HFFc6 (cell line): Measurements from ENCODE around the gene LRRC14B. TPM values are rescaled to one million over a fixed set of nuclear protein-coding genes. Genes with fewer than 3 reads are reported as not detected.

Experiments used
- DNase-seq: peaks from one replicate; pipeline ENCODE4 v3.0.0-alpha.2; 2018
- H3K27ac Mint-ChIP-seq: 2 replicates; pipeline ENCODE4 v1.8.0; 2020; ENCODE audit warnings: mild to moderate bottlenecking, mixed read lengths
- H3K27me3 Mint-ChIP-seq: 2 replicates; pipeline ENCODE4 v1.8.0; 2021; ENCODE audit warnings: mild to moderate bottlenecking, moderate library complexity, mixed read lengths; ENCODE audit not compliant: insufficient read depth
- H3K36me3 Mint-ChIP-seq: 2 replicates; pipeline ENCODE4 v1.8.0; 2021; ENCODE audit warnings: low read depth, mixed read lengths
- H3K4me1 Mint-ChIP-seq: 2 replicates; pipeline ENCODE4 v1.8.0; 2020; ENCODE audit warnings: low read depth, mixed read lengths
- H3K4me3 Mint-ChIP-seq: 2 replicates; pipeline ENCODE4 v1.8.0; 2020; ENCODE audit warnings: mild to moderate bottlenecking, moderate library complexity, mixed read lengths
- H3K9me3 Mint-ChIP-seq: 2 replicates; pipeline ENCODE4 v1.8.0; 2020; ENCODE audit warnings: mild to moderate bottlenecking, mixed read lengths
- total RNA-seq, 6 experiments: library from RNA; stranded (reverse); fragmentation: NEBNext Ultra II Directional; extraction: Animal tissue kit (Norgen Biotek cat#: 25700); gene quantifications; 2 replicates in 1 of 6; 3 replicates in 5 of 6; pipeline ENCODE4 v1.2.3, GENCODE V29; 2021
- TF ChIP-seq, protein P1 (sequence below): fragments of 200-600 bp; sonication (generic); IDR thresholded peaks from 2 replicates; pipeline ENCODE4 v1.5.0; 2021; ENCODE audit warnings: antibody characterized with exemption, mild to moderate bottlenecking

LRRC14B gene
- total RNA-seq, 6 experiments from 2014 or later = not detected

DNA sequence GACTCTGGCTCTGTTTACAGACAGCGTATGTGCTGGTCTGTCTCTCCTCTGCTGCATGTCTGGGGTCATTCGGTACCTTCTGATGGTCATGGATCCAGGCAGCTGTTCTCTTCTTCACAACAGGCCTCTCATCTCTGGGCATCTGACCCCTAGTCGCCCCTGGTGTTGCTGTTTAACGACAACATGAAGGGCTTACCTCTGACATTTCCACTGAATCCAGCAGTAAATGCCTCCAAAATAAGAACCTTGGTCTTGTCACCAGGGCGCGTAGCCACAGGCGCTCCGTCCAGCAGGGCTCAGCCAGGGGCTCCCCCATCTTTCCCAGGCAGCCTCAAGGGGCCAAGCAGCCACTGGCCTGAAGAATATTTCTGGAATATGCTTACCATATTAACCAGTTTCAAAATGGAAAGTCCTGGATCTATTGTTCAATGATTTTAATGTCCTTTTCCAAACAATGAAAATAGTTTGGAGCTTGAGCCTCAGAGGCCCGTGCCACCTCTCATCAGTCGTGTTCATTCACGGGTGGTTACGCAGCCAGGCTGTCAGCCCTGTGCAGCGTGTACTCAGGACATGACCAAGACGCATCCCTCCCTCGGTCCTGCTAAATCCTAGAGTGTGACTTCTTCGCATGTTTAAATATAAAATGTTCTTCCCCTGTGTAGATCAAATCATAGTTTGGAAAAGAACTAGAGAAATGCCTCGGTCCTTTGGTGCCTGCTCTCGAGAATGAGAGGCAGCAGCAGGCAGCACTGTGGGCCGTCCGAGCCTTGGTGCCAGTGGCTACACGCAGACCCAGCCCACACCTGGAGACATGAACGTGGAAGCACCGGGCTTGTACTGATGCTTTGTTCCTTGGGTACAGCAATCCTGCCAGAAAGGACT, 30.1 kb upstream of the LRRC14B start:
- Mint-ChIP-seq H3K9me3 (no peaks in the 10 kb centered on the region), H3K4me1 (peaks cover 33% of the 10 kb centered on the region), H3K36me3 (no peaks in the 10 kb centered on the region; the same call in 1 of the 2 replicates), H3K27ac (peak overlapping the region; percentile 75), H3K27me3 (peaks cover 2% of the 10 kb centered on the region; the same call in 1 of the 2 replicates), H3K4me3 (no peak overlapping the region)
- TF ChIP-seq, protein P1, sequence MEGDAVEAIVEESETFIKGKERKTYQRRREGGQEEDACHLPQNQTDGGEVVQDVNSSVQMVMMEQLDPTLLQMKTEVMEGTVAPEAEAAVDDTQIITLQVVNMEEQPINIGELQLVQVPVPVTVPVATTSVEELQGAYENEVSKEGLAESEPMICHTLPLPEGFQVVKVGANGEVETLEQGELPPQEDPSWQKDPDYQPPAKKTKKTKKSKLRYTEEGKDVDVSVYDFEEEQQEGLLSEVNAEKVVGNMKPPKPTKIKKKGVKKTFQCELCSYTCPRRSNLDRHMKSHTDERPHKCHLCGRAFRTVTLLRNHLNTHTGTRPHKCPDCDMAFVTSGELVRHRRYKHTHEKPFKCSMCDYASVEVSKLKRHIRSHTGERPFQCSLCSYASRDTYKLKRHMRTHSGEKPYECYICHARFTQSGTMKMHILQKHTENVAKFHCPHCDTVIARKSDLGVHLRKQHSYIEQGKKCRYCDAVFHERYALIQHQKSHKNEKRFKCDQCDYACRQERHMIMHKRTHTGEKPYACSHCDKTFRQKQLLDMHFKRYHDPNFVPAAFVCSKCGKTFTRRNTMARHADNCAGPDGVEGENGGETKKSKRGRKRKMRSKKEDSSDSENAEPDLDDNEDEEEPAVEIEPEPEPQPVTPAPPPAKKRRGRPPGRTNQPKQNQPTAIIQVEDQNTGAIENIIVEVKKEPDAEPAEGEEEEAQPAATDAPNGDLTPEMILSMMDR = no peak
- DNase-seq = no peak

DNA sequence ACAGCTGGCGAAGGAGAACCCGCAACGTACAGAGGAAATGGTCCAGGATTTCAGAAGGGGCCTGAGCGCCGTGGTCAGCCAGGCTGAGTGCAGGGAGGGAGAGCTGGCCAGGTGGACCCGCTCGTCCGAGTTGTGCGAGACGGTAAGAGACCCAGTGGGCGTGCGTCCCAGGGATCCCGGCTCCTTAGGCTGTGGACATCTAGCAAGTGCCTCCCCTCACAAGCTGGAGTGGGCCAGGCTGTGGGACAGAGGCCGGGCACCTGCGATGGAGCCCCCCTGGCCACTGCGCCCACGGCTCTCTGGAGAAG, 29.5 kb upstream of the LRRC14B start:
- Mint-ChIP-seq H3K4me3 (no peak overlapping the region), H3K36me3 (no peaks in the 10 kb centered on the region; the same call in 1 of the 2 replicates), H3K27me3 (peaks cover 2% of the 10 kb centered on the region; the same call in 1 of the 2 replicates), H3K9me3 (no peaks in the 10 kb centered on the region), H3K4me1 (peaks cover 34% of the 10 kb centered on the region), H3K27ac (no peak overlapping the region)
- no peak for DNase-seq
- TF ChIP-seq, protein P1 = no peak

DNA sequence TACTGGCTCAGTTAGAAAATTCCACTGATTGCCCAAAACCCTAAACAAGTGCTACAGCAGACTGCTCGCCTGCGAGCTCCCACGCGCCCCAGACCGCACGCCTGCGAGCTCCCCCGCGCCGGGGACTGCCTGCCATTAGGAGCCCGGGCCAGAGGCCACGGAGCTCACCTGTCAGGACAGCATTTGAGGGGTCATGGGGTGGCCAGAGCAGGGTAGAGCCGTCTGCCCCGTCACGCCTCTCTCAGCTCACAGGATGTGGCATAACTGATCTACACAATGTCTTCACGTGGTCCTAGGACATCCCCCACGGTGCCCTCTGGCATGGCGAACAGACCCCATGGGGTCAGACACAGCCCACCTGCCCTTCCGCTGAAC, 29.1 kb upstream of the LRRC14B start:
- Mint-ChIP-seq H3K4me3 (no peak overlapping the region), H3K36me3 (no peaks in the 10 kb centered on the region; the same call in 1 of the 2 replicates), H3K9me3 (no peaks in the 10 kb centered on the region), H3K4me1 (peaks cover 38% of the 10 kb centered on the region), H3K27ac (no peak overlapping the region), H3K27me3 (peaks cover under 1% of the 10 kb centered on the region; the same call in 1 of the 2 replicates)
- no peak for DNase-seq
- TF ChIP-seq, protein P1 = no peak

DNA sequence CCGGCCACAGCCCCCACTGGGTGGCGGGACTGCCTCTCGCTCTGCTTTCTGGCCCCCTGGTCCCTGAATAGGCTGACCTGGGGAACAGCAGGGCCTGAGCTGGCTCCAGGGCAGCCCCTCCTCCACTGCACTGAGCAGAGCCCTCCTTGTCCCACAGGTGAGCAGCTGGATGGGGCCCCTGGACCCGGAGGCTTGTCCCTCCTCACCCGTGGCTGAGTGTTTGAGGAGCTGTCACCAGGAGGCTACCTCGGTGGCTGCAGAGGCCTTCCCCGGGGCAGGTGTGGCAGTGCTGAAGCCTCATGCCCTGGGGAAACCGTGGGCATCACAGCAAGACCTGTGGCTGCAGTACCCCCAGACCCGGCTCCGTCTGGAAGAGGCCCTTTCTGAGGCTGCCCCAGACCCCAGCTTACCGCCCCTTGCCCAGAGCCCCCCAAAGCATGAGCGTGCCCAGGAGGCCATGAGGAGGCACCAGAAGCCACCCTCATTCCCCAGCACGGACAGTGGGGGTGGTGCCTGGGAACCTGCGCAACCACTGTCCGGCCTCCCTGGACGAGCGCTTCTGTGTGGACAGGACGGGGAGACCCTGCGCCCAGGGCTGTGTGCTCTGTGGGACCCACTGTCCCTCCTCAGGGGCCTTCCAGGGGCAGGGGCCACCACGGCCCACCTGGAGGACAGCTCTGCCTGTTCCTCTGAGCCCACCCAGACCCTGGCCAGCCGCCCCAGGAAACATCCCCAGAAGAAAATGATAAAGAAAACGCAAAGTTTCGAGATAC, 28.5 kb upstream of the LRRC14B start:
- Mint-ChIP-seq H3K4me1 (peaks cover 43% of the 10 kb centered on the region), H3K27me3 (no peaks in the 10 kb centered on the region; the same call in 1 of the 2 replicates), H3K27ac (no peak overlapping the region), H3K9me3 (no peaks in the 10 kb centered on the region), H3K4me3 (no peak overlapping the region), H3K36me3 (no peaks in the 10 kb centered on the region; the same call in 1 of the 2 replicates)
- no peak for DNase-seq
- TF ChIP-seq, protein P1 = no peak

DNA sequence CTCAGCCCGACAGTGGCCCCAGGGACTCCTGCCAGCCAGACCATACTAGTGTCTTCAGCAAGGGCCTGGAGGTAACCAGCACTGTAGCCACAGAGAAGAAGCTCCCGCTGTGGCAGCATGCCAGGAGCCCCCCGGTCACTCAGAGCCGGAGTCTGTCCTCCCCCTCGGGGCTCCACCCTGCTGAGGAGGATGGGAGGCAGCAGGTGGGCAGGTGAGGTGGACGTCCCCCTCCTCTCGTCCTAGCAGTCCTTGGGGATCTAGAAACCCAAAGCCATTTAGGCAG, 28.0 kb upstream of the LRRC14B start:
- DNase-seq = no peak
- Mint-ChIP-seq H3K27me3 (no peaks in the 10 kb centered on the region; the same call in 1 of the 2 replicates), H3K9me3 (no peaks in the 10 kb centered on the region), H3K36me3 (no peaks in the 10 kb centered on the region; the same call in 1 of the 2 replicates), H3K27ac (no peak overlapping the region), H3K4me1 (peaks cover 49% of the 10 kb centered on the region), H3K4me3 (no peak overlapping the region)
- TF ChIP-seq, protein P1 = no peak
